ENCODE results near the gene NCOA7.
"Not testable (repeated sequence)": the region's sequence is repeated elsewhere in the genome, so short reads cannot be mapped to it uniquely, and the experiment has no call there.

The NCOA7 gene

GRCh38 chr6:125797886-125798444 is 7.2 kb downstream of the NCOA7 start:
- H3K4me3 ChIP-seq (ENCODE audit: low read depth, low read length) = no peak overlapping the region
- no peak for TF ChIP-seq CTCF (IDR thresholded peaks at IDR 0.05; ENCODE audit: borderline replicate concordance, insufficient read depth, low read depth, low read length)

- no peak for TF ChIP-seq CTCF (IDR thresholded peaks at IDR 0.05; ENCODE audit: borderline replicate concordance, insufficient read depth, low read depth, low read length)
- H3K4me3 ChIP-seq (ENCODE audit: low read depth, low read length) = no peak overlapping the region
These were observed 8.2 kb downstream of the NCOA7 start for GRCh38 chr6:125798734-125799508.

- no peak for TF ChIP-seq CTCF (IDR thresholded peaks at IDR 0.05; ENCODE audit: borderline replicate concordance, insufficient read depth, low read depth, low read length)
- H3K4me3 ChIP-seq (ENCODE audit: low read depth, low read length) = no peak overlapping the region
These were observed 11.6 kb downstream of the NCOA7 start for GRCh38 chr6:125802383-125802782.

GRCh38 chr6:125802943-125803377 is 12.2 kb downstream of the NCOA7 start:
- no peak for TF ChIP-seq CTCF (IDR thresholded peaks at IDR 0.05; ENCODE audit: borderline replicate concordance, insufficient read depth, low read depth, low read length)
- H3K4me3 ChIP-seq (ENCODE audit: low read depth, low read length) = no peak overlapping the region

- H3K4me3 ChIP-seq (ENCODE audit: low read depth, low read length) = no peak overlapping the region
- no peak for TF ChIP-seq CTCF (IDR thresholded peaks at IDR 0.05; ENCODE audit: borderline replicate concordance, insufficient read depth, low read depth, low read length)
These were observed 13.5 kb downstream of the NCOA7 start for GRCh38 chr6:125804264-125804663.

- not testable (repeated sequence) for H3K4me3 ChIP-seq (ENCODE audit: low read depth, low read length)
These were observed 14.2 kb downstream of the NCOA7 start for GRCh38 chr6:125804866-125805425.

- no peak overlapping the region for H3K4me3 ChIP-seq (ENCODE audit: low read depth, low read length)
- no peak for TF ChIP-seq CTCF (IDR thresholded peaks at IDR 0.05; ENCODE audit: borderline replicate concordance, insufficient read depth, low read depth, low read length)
These were observed 16.1 kb downstream of the NCOA7 start for GRCh38 chr6:125806813-125807212.
